IMR-90 (cell line): ENCODE results near the gene CORO1C. TPM values are rescaled to one million over a fixed set of nuclear protein-coding genes. Genes with fewer than 3 reads are reported as not detected.
A peak's percentile ranks its signal among the peaks of the same experiment; 100 is the strongest.

ENCODE experiments used
- ATAC-seq: fragments of 200-7000 bp; cut with Tn5 transposase; 2 replicates; pipeline ENCODE4 v1.9.1; 2020; ENCODE audit warnings: low read depth, mild to moderate bottlenecking, moderate library complexity
- BruUV-seq: library from RNA; stranded (reverse); fragments of 400-500 nt; replicated peaks from 2 replicates; lab custom pipeline; 2021; lab: Mats Ljungman, UMichigan
- CTCF ChIA-PET: fragments of 300-600 bp; formaldehyde crosslinking; extraction: SDS; loops from one replicate; lab custom pipeline; 2021; ENCODE audit warnings: antibody characterized with exemption; lab: Yijun Ruan, JAX
- POLR2A ChIA-PET: fragments of 300-600 bp; sonication (Branson Sonifier 250); formaldehyde crosslinking; loops from one replicate; lab custom pipeline; 2022; ENCODE audit warnings: antibody characterized with exemption; ENCODE audit not compliant: unreplicated experiment; lab: Charles Lee
- DNase-seq: peaks from one replicate; pipeline ENCODE4 v3.0.0; 2013
- H2AFZ ChIP-seq: replicated peaks from 2 replicates; pipeline ENCODE3; 2013; ENCODE audit warnings: low read length, mild to moderate bottlenecking; ENCODE audit not compliant: poor library complexity
- H2AK5ac ChIP-seq: 2 replicates; pipeline ENCODE4 v1.6.1; 2013; ENCODE audit warnings: low read depth, low read length, inconsistent platforms
- H2AK9ac ChIP-seq: replicated peaks from 2 replicates; pipeline ENCODE3; 2013; ENCODE audit warnings: mild to moderate bottlenecking, low read depth, low read length, moderate library complexity; ENCODE audit not compliant: poor library complexity
- H2BK120ac ChIP-seq: 2 replicates; pipeline ENCODE4 v1.6.1; 2013; ENCODE audit warnings: low read depth, low read length, inconsistent platforms
- H2BK15ac ChIP-seq: 3 replicates; pipeline ENCODE4 v1.6.1; 2013; ENCODE audit warnings: low read depth, low read length, inconsistent platforms
- H2BK20ac ChIP-seq: 2 replicates; pipeline ENCODE4 v1.6.1; 2013; ENCODE audit warnings: low read depth, mild to moderate bottlenecking, inconsistent platforms, low read length, moderate library complexity
- H2BK5ac ChIP-seq: 2 replicates; pipeline ENCODE4 v1.6.1; 2013; ENCODE audit warnings: mild to moderate bottlenecking, low read depth, low read length, inconsistent platforms; ENCODE audit not compliant: poor library complexity, severe bottlenecking
- H3K14ac ChIP-seq: replicated peaks from 2 replicates; pipeline ENCODE4 v1.6.1; 2013; ENCODE audit warnings: low read depth, low read length, inconsistent platforms
- H3K18ac ChIP-seq: 2 replicates; pipeline ENCODE4 v1.6.1; 2013; ENCODE audit warnings: low read depth, low read length, control low read depth
- H3K23ac ChIP-seq: 2 replicates; pipeline ENCODE4 v1.6.1; 2013; ENCODE audit warnings: low read depth, low read length, inconsistent platforms
- H3K27ac ChIP-seq: 2 replicates; pipeline ENCODE4 v1.5.1; 2013; ENCODE audit warnings: mild to moderate bottlenecking, control low read depth, low read length; ENCODE audit not compliant: insufficient read depth
- H3K27me3 ChIP-seq: 2 replicates; pipeline ENCODE4 v1.6.1; 2013; ENCODE audit warnings: low read length; ENCODE audit not compliant: control insufficient read depth, insufficient read depth
- H3K36me3 ChIP-seq: 2 replicates; pipeline ENCODE4 v1.6.1; 2013; ENCODE audit warnings: low read length, mixed read lengths; ENCODE audit not compliant: control insufficient read depth, insufficient read depth
- H3K4ac ChIP-seq: 2 replicates; pipeline ENCODE4 v1.6.1; 2013; ENCODE audit warnings: low read depth, low read length, inconsistent platforms
- H3K4me1 ChIP-seq: 2 replicates; pipeline ENCODE4 v1.6.1; 2013; ENCODE audit warnings: low read length, mixed read lengths; ENCODE audit not compliant: control insufficient read depth, insufficient read depth
- H3K4me2 ChIP-seq: 2 replicates; pipeline ENCODE4 v1.6.1; 2013; ENCODE audit warnings: low read depth, mild to moderate bottlenecking, control low read depth, low read length, moderate library complexity
- H3K4me3 ChIP-seq: 2 replicates; pipeline ENCODE4 v1.5.1; 2013; ENCODE audit warnings: low read depth, mild to moderate bottlenecking, control low read depth, low read length, moderate library complexity; ENCODE audit not compliant: insufficient read depth
- H3K56ac ChIP-seq: 2 replicates; pipeline ENCODE4 v1.6.1; 2013; ENCODE audit warnings: low read length, inconsistent platforms; ENCODE audit not compliant: insufficient read depth; ENCODE audit errors: extremely low read depth
- H3K79me1 ChIP-seq, 2 experiments: 2 replicates each; pipeline ENCODE4 v1.6.1; 2013; ENCODE audit warnings: low read length in 2 of 2, inconsistent platforms in 1 of 2, low read depth in 1 of 2
- H3K9ac ChIP-seq: 2 replicates; pipeline ENCODE4 v1.6.1; 2013; ENCODE audit warnings: low read depth, low read length, control low read depth
- H3K9me1 ChIP-seq: 2 replicates; pipeline ENCODE4 v1.6.1; 2013; ENCODE audit warnings: low read length, inconsistent platforms; ENCODE audit not compliant: insufficient read depth
- H3K9me3 ChIP-seq: 2 replicates; pipeline ENCODE4 v1.6.1; 2013; ENCODE audit warnings: low read length; ENCODE audit not compliant: control insufficient read depth, insufficient read depth
- H4K20me1 ChIP-seq: 2 replicates; pipeline ENCODE4 v1.6.1; 2013; ENCODE audit warnings: low read length, inconsistent platforms; ENCODE audit not compliant: insufficient read depth
- H4K5ac ChIP-seq: 2 replicates; pipeline ENCODE4 v1.6.1; 2013; ENCODE audit warnings: mild to moderate bottlenecking, low read depth, low read length, control low read depth
- H4K8ac ChIP-seq, 2 experiments: 2 replicates each; pipeline ENCODE4 v1.6.1; 2013; ENCODE audit warnings: low read depth in 2 of 2, low read length in 2 of 2, control low read depth in 1 of 2, inconsistent platforms in 1 of 2
- H4K91ac ChIP-seq: 2 replicates; pipeline ENCODE4 v1.6.1; 2013; ENCODE audit warnings: low read depth, low read length, inconsistent platforms; ENCODE audit not compliant: insufficient read depth
- BHLHE40 ChIP-seq: fragments of 150-350 bp; IDR thresholded peaks from 2 replicates; pipeline ENCODE4 v1.6.1; 2016; ENCODE audit warnings: mild to moderate bottlenecking, low read depth, low read length
- CEBPB ChIP-seq: IDR thresholded peaks from 2 replicates; pipeline ENCODE4 v1.6.1; 2012; ENCODE audit warnings: low read depth, low read length, improper control_type of control experiment
- CHD1 ChIP-seq: IDR thresholded peaks from 2 replicates; pipeline ENCODE4 v1.6.1; 2012; ENCODE audit warnings: low read depth, low read length, improper control_type of control experiment
- FOS ChIP-seq: fragments of 150-350 bp; IDR thresholded peaks from 2 replicates; pipeline ENCODE4 v1.6.1; 2016; ENCODE audit warnings: low read depth, low read length
- MAFK ChIP-seq: IDR thresholded peaks from 2 replicates; pipeline ENCODE4 v1.6.1; 2012; ENCODE audit warnings: low read depth, low read length, improper control_type of control experiment
- MAZ ChIP-seq: IDR thresholded peaks from 2 replicates; pipeline ENCODE4 v1.6.1; 2012; ENCODE audit warnings: low read depth, mild to moderate bottlenecking, low read length, improper control_type of control experiment, moderate library complexity, borderline replicate concordance
- MXI1 ChIP-seq: IDR thresholded peaks from 2 replicates; pipeline ENCODE4 v1.6.1; 2012; ENCODE audit warnings: low read depth, mild to moderate bottlenecking, low read length, moderate library complexity, borderline replicate concordance
- NFE2L2 ChIP-seq: fragments of 150-350 bp; IDR thresholded peaks from 2 replicates; pipeline ENCODE4 v1.6.1; 2016; ENCODE audit warnings: low read depth, mild to moderate bottlenecking, low read length
- POLR2A ChIP-seq: IDR thresholded peaks from 2 replicates; pipeline ENCODE4 v1.6.1; 2012; ENCODE audit warnings: mild to moderate bottlenecking, low read depth, low read length
- RCOR1 ChIP-seq: IDR thresholded peaks from 2 replicates; pipeline ENCODE4 v1.6.1; 2012; ENCODE audit warnings: mild to moderate bottlenecking, low read length, improper control_type of control experiment; ENCODE audit not compliant: insufficient replicate concordance
- RFX5 ChIP-seq: IDR thresholded peaks from 2 replicates; pipeline ENCODE4 v1.8.0; 2012; ENCODE audit warnings: low read depth, mild to moderate bottlenecking, low read length, moderate library complexity
- WGBS, 2 experiments: methylation state at CpG; one replicate each; pipeline versions ENCODE4 v1.1.5 to v1.1.7; 2013; ENCODE audit warnings: missing lambda C conversion rate in 2 of 2; ENCODE audit not compliant: insufficient read length in 1 of 2; ENCODE audit errors: extremely low coverage in 2 of 2; 5-methylcytosine and 5-hydroxymethylcytosine counted together
- dilution Hi-C: fragments of 300-500 bp; cut with HindIII; formaldehyde crosslinking; loops from one replicate; pipeline ENCODE4 v1.14.3; 2018; ENCODE audit warnings: low sequenced_read_pairs; ENCODE audit not compliant: unreplicated experiment
- in situ Hi-C: fragments of 300-500 bp; cut with MboI; formaldehyde crosslinking; loops from 3 replicates; pipeline ENCODE4 v1.14.3; 2019; ENCODE audit warnings: low sequenced_read_pairs, inconsistent platforms, mixed read lengths
- intact Hi-C: fragments of 100-400 bp; cut with micrococcal nuclease; formaldehyde crosslinking; loops from 2 replicates; pipeline ENCODE4 v1.10.0; 2022
- polyA plus RNA-seq, 3 experiments: library from polyadenylated mRNA; depleted of rRNA; stranded (reverse); fragments of >200 nt; gene quantifications; 2 replicates each; pipeline ENCODE4 v1.2.3, GENCODE V29; 2012; ENCODE audit warnings: low replicate concordance in 1 of 3
- total RNA-seq: library from RNA; depleted of rRNA; stranded (reverse); fragments of >200 nt; gene quantifications from 2 replicates; pipeline ENCODE4 v1.2.3, GENCODE V29; 2012
- TF ChIP-seq, protein P1 (sequence below): fragments of 150-350 bp; IDR thresholded peaks from 2 replicates; pipeline ENCODE4 v1.6.1; 2017; ENCODE audit warnings: mild to moderate bottlenecking, antibody characterized with exemption, low read length, low read depth

Gene CORO1C
- total and polyA plus RNA-seq, 2 of the 4 experiments (the other 2 are of a cell fraction): 675 to 1,100 TPM

DNA sequence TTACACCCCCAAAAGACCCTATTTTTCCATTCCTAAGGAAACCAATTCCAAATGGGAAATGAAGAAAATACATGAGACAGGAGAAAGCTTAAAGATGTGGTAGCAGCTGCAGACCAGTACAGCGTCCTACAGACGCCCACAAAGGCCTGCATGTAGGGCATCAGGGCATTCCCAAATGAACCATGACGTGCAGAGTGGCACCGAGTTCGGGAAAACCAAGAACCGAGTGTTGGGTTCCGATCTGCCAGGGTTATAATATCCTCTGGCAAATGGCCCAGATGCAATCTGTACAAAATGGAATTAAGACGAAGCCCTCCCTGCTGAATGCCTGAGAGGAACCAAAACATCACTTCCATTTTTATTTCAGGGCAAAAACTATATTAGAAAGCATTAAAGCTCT, 63.3 kb downstream of the CORO1C start:
- in situ Hi-C loops (loop anchor here (5.0 kb wide), 1 partner anchor 134 kb away; no protein-coding TSS in a partner anchor), dilution Hi-C loops (no loop called here), intact Hi-C loops (loop anchor here (5.0 to 10.0 kb wide), 2 partner anchors 114 to 427 kb away; partner anchors contain the start of genes ALKBH2 and UNG)
- Histone ChIP-seq H4K20me1 (peaks cover 86% of the 10 kb centered on the region), H2BK5ac (peak overlapping the region; percentile 9), H3K4ac (no peak overlapping the region), H4K8ac (no peak overlapping the region), H4K91ac (no peak overlapping the region), H2BK120ac (no peak overlapping the region), H3K4me3 (no peak overlapping the region), H3K23ac (peak overlapping the region; percentile 25; the same call in 1 of the 2 replicates), H3K4me1 (peaks cover 28% of the 10 kb centered on the region), H3K14ac (no peak overlapping the region), H3K36me3 (peaks cover 10% of the 10 kb centered on the region), H2BK20ac (no peak overlapping the region), H3K79me1 (peaks cover 0 to 53% of the 10 kb centered on the region in 2 experiments; a peak in 2 of 4 replicates), H2AK9ac (no peak overlapping the region), H2AK5ac (0 out of 2 replicates have a peak overlapping the region, but pooled peaks have one; percentile 46), H2BK15ac (no peak overlapping the region), H3K9ac (no peak overlapping the region), H3K27me3 (no peaks in the 10 kb centered on the region), H3K4me2 (peak overlapping the region; percentile 12; the same call in 1 of the 2 replicates), H3K56ac (no peak overlapping the region), H3K27ac (peak overlapping the region; percentile 50; the same call in 1 of the 2 replicates), H3K9me1 (peaks cover 7% of the 10 kb centered on the region), H3K9me3 (no peaks in the 10 kb centered on the region), H3K18ac (no peak overlapping the region), H2AFZ (no peak overlapping the region), H4K5ac (no peak overlapping the region)
- ChIA-PET POLR2A (no interaction called here), CTCF (interaction anchor here (4.8 kb wide), 1 partner anchor 136 kb away, joined by 32 read pairs; no protein-coding TSS in a partner anchor)
- TF ChIP-seq CHD1 (no peak), MAFK (no peak), RCOR1 (no peak), MAZ (no peak), NFE2L2 (no peak), POLR2A (no peak), FOS (no peak), MXI1 (no peak), CEBPB (no peak), BHLHE40 (no peak), RFX5 (no peak)
- TF ChIP-seq, protein P1, sequence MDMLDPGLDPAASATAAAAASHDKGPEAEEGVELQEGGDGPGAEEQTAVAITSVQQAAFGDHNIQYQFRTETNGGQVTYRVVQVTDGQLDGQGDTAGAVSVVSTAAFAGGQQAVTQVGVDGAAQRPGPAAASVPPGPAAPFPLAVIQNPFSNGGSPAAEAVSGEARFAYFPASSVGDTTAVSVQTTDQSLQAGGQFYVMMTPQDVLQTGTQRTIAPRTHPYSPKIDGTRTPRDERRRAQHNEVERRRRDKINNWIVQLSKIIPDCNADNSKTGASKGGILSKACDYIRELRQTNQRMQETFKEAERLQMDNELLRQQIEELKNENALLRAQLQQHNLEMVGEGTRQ: no peak
- no TSS peak for BruUV-seq
- 87% methylated on average over 5 of the region's 8 CpGs; no CpG with 5 or more reads in 1 of the 2 experiments for WGBS, 2 experiments
- DNase-seq (no peak), ATAC-seq (no peak)
